ENCODE data around the gene RPUSD1. TPM values are rescaled to one million over a fixed set of nuclear protein-coding genes. Genes with fewer than 3 reads are reported as not detected.

The RPUSD1 gene
- total RNA-seq, 1 experiment from 2014 or later: 24.9 TPM

DNA sequence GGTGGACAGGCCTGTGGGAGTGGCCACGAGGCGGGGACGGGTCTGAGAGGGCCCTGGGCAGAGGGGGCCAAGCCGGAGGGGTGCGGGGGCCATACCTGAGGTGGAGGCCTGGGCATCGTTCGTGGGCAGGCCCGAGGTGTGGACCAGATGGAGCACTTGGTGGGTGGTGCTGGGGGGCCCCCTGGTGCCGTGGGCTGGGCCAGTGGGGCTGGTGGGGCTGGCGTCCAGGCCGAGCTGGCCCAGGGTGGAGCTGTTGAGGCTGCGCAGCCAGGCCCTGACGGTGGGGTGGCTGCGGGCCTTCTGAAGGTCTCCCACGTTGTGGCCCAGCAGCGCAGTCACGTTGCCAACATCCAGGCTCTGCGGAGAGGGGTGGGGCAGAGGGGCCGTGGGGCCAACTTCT lies 18.2 kb downstream of the RPUSD1 start:
- Mint-ChIP-seq H3K4me1 (ENCODE audit: insufficient read depth, unreplicated experiment) (no peaks in the 10 kb centered on the region), H3K9me3 (ENCODE audit: unreplicated experiment) (no peaks in the 10 kb centered on the region), H3K27ac (ENCODE audit: low read depth, unreplicated experiment) (no peak overlapping the region), H3K4me3 (ENCODE audit: unreplicated experiment) (no peak overlapping the region), H3K36me3 (ENCODE audit: insufficient read depth, unreplicated experiment) (no peaks in the 10 kb centered on the region), H3K27me3 (ENCODE audit: insufficient read depth, unreplicated experiment) (no peaks in the 10 kb centered on the region)
- DNase-seq (ENCODE audit: unreplicated experiment): no peak
- CTCF ChIA-PET: interaction anchor here (0.7 to 0.8 kb wide), 2 partner anchors 8 to 9 kb away, joined by 4 to 5 read pairs; no protein-coding TSS in a partner anchor
- intact Hi-C loops (cut with micrococcal nuclease): no loop called here
- POLR2A ChIA-PET: interaction anchor here (1.2 kb wide), 1 partner anchor 8 kb away, joined by 3 read pairs; no protein-coding TSS in a partner anchor
- TF ChIP-seq, protein P1, sequence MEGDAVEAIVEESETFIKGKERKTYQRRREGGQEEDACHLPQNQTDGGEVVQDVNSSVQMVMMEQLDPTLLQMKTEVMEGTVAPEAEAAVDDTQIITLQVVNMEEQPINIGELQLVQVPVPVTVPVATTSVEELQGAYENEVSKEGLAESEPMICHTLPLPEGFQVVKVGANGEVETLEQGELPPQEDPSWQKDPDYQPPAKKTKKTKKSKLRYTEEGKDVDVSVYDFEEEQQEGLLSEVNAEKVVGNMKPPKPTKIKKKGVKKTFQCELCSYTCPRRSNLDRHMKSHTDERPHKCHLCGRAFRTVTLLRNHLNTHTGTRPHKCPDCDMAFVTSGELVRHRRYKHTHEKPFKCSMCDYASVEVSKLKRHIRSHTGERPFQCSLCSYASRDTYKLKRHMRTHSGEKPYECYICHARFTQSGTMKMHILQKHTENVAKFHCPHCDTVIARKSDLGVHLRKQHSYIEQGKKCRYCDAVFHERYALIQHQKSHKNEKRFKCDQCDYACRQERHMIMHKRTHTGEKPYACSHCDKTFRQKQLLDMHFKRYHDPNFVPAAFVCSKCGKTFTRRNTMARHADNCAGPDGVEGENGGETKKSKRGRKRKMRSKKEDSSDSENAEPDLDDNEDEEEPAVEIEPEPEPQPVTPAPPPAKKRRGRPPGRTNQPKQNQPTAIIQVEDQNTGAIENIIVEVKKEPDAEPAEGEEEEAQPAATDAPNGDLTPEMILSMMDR (IDR thresholded peaks at IDR 0.05; ENCODE audit: unreplicated experiment): no peak
- no TSS peak for BruUV-seq (replicated peaks)

DNA sequence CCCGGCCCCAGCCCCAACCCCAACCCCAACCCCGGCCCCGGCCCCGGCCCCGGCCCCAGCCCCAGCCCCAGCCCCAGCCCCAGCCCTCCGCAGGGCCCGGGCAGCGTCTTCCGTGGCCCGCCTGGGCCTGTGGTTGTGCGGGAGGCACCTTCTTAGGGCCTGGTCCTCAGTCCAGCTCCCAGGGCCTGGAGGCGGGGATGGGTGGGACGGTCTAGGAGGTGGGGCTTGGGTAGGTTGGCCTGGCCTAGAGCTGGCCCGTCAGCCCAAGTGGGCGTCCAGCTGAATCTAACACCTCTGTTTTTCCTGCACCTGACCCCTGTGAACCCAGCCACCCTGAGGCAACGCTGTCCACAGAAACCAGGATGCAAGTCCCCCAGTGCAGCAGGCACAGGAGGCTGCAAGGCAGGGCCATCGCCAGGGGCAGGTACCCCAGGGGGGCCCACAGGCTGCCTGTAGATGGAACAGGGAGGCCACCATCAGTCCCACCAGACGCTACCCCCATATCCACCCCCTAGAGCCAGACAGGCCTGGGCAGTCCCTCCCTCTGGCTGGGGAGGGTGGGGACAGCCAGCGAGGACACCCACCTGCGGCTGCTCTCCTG lies 18.9 kb downstream of the RPUSD1 start:
- ChIA-PET POLR2A (interaction anchor here (1.2 kb wide), 1 partner anchor 8 kb away, joined by 3 read pairs; no protein-coding TSS in a partner anchor), CTCF (interaction anchor here (0.7 to 0.8 kb wide), 2 partner anchors 8 to 10 kb away, joined by 4 to 5 read pairs; no protein-coding TSS in a partner anchor)
- TF ChIP-seq, protein P1 (IDR thresholded peaks at IDR 0.05; ENCODE audit: unreplicated experiment): no peak
- DNase-seq (ENCODE audit: unreplicated experiment): no peak
- Mint-ChIP-seq H3K9me3 (ENCODE audit: unreplicated experiment) (no peaks in the 10 kb centered on the region), H3K4me3 (ENCODE audit: unreplicated experiment) (no peak overlapping the region), H3K27me3 (ENCODE audit: insufficient read depth, unreplicated experiment) (no peaks in the 10 kb centered on the region), H3K27ac (ENCODE audit: low read depth, unreplicated experiment) (no peak overlapping the region), H3K4me1 (ENCODE audit: insufficient read depth, unreplicated experiment) (no peaks in the 10 kb centered on the region), H3K36me3 (ENCODE audit: insufficient read depth, unreplicated experiment) (no peaks in the 10 kb centered on the region)
- BruUV-seq (replicated peaks): no TSS peak
- intact Hi-C loops (cut with micrococcal nuclease): no loop called here

DNA sequence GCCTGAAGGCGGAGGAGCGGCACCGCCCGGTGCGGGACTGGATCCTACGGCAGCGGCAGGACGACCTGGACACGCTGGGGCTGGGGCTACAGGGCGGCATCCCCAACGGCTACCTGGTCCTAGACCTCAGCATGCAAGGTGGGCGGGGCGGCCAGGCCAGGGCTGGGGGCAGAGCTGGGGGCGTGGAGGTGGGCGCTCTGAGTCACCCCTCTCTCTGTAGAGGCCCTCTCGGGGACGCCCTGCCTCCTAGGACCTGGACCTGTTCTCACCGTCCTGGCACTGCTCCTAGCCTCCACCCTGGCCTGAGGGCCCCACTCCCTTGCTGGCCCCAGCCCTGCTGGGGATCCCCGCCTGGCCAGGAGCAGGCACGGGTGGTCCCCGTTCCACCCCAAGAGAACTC lies 19.8 kb downstream of the RPUSD1 start:
- Mint-ChIP-seq H3K4me1 (ENCODE audit: insufficient read depth, unreplicated experiment) (no peaks in the 10 kb centered on the region), H3K9me3 (ENCODE audit: unreplicated experiment) (no peaks in the 10 kb centered on the region), H3K27me3 (ENCODE audit: insufficient read depth, unreplicated experiment) (no peaks in the 10 kb centered on the region), H3K36me3 (ENCODE audit: insufficient read depth, unreplicated experiment) (no peaks in the 10 kb centered on the region), H3K27ac (ENCODE audit: low read depth, unreplicated experiment) (no peak overlapping the region), H3K4me3 (ENCODE audit: unreplicated experiment) (no peak overlapping the region)
- intact Hi-C loops (cut with micrococcal nuclease): no loop called here
- ChIA-PET CTCF (no interaction called here), POLR2A (interaction anchor here (0.6 kb wide), 1 partner anchor 42 kb away, joined by 4 read pairs; the partner anchor contains the start of gene CCDC78)
- TF ChIP-seq, protein P1 (IDR thresholded peaks at IDR 0.05; ENCODE audit: unreplicated experiment): no peak
- DNase-seq (ENCODE audit: unreplicated experiment): no peak
- BruUV-seq (replicated peaks): no TSS peak

DNA sequence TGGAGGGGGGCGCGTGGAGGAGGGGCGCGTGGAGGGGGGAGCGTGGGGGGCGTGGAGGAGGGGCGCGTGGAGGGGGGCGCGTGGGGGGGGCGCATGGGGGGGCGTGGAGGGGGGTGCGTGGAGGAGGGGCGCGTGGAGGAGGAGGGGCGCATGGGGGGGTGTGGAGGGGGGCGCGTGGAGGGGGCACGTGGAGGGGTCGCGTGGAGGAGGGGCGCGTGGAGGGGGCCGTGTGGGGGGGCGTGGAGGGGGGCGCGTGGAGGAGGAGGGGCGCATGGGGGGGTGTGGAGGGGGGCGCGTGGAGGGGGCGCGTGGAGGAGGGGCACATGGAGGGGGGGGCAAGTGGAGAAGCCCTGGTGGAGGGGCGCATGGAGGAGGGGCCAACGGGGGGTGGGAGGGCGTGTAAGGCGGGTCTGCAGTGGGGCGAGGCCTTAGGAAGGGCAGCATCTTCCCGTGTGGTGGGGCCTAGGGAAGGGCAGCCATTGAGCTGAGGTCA lies 20.4 kb downstream of the RPUSD1 start:
- ChIA-PET POLR2A (no interaction called here), CTCF (no interaction called here)
- H3K36me3 Mint-ChIP-seq (ENCODE audit: insufficient read depth, unreplicated experiment): no peaks in the 10 kb centered on the region
- no TSS peak for BruUV-seq (replicated peaks)
- no peaks in the 10 kb centered on the region for H3K27me3 Mint-ChIP-seq (ENCODE audit: insufficient read depth, unreplicated experiment)
- DNase-seq (ENCODE audit: unreplicated experiment): no peak
- H3K9me3 Mint-ChIP-seq (ENCODE audit: unreplicated experiment): no peaks in the 10 kb centered on the region
- no peaks in the 10 kb centered on the region for H3K4me1 Mint-ChIP-seq (ENCODE audit: insufficient read depth, unreplicated experiment)
- intact Hi-C loops (cut with micrococcal nuclease): no loop called here
- no peak overlapping the region for H3K27ac Mint-ChIP-seq (ENCODE audit: low read depth, unreplicated experiment)
- H3K4me3 Mint-ChIP-seq (ENCODE audit: unreplicated experiment): no peak overlapping the region
- TF ChIP-seq, protein P1 (IDR thresholded peaks at IDR 0.05; ENCODE audit: unreplicated experiment): no peak

All from MCF 10A (cell line).